HG03045 (cell line): ENCODE results near the gene MUSK.
"Not testable (repeated sequence)": the region's sequence is repeated elsewhere in the genome, so short reads cannot be mapped to it uniquely, and the experiment has no call there.

ENCODE experiments used
- ATAC-seq: cut with Tn5 transposase; IDR thresholded peaks from one replicate; pipeline ENCODE4 v1.9.1; 2021; ENCODE audit warnings: mild to moderate bottlenecking, moderate library complexity; ENCODE audit not compliant: unreplicated experiment

MUSK gene

GRCh38 chr9:110807956-110808598 lies 139.5 kb downstream of the MUSK start:
- peak; percentile 67 for ATAC-seq

- ATAC-seq = peak; percentile 96
These were observed 140.0 kb downstream of the MUSK start for GRCh38 chr9:110808599-110808980.

GRCh38 chr9:110809038-110809595 lies 140.5 kb downstream of the MUSK start:
- peak; percentile 42 for ATAC-seq

- ATAC-seq = no peak
These were observed 141.8 kb downstream of the MUSK start for GRCh38 chr9:110810262-110810976.

GRCh38 chr9:110812886-110813285 lies 144.3 kb downstream of the MUSK start:
- ATAC-seq = no peak

- ATAC-seq = no peak
These were observed 145.6 kb downstream of the MUSK start for GRCh38 chr9:110814159-110814558.

GRCh38 chr9:110815361-110815760 lies 146.8 kb downstream of the MUSK start:
- no peak for ATAC-seq

GRCh38 chr9:110820381-110820780 lies 151.8 kb downstream of the MUSK start:
- ATAC-seq = no peak

GRCh38 chr9:110821064-110821463 lies 152.5 kb downstream of the MUSK start:
- peak; percentile 96 for ATAC-seq

GRCh38 chr9:110825129-110825528 lies 156.5 kb downstream of the MUSK start:
- not testable (repeated sequence) for ATAC-seq

GRCh38 chr9:110825950-110826349 lies 157.4 kb downstream of the MUSK start:
- ATAC-seq = no peak

- not testable (repeated sequence) for ATAC-seq
These were observed 157.8 kb downstream of the MUSK start for GRCh38 chr9:110826400-110826799.

GRCh38 chr9:110828264-110828663 lies 159.7 kb downstream of the MUSK start:
- no peak for ATAC-seq

GRCh38 chr9:110830495-110830894 lies 161.9 kb downstream of the MUSK start:
- ATAC-seq = no peak

- no peak for ATAC-seq
These were observed 164.3 kb downstream of the MUSK start for GRCh38 chr9:110832926-110833325.

GRCh38 chr9:110835404-110835803 lies 166.8 kb downstream of the MUSK start:
- ATAC-seq = no peak

- no peak for ATAC-seq
These were observed 167.3 kb downstream of the MUSK start for GRCh38 chr9:110835859-110836271.

- ATAC-seq = no peak
These were observed 168.9 kb downstream of the MUSK start for GRCh38 chr9:110837401-110838005.

GRCh38 chr9:110842169-110842568 lies 173.6 kb downstream of the MUSK start:
- ATAC-seq = no peak

GRCh38 chr9:110842986-110843385 lies 174.4 kb downstream of the MUSK start:
- ATAC-seq = no peak

GRCh38 chr9:110844121-110844520 lies 175.5 kb downstream of the MUSK start:
- ATAC-seq = no peak

GRCh38 chr9:110846215-110846614 lies 177.6 kb downstream of the MUSK start:
- no peak for ATAC-seq
